Karpas-422 (cell line): ENCODE data around the gene SPNS3. TPM values are rescaled to one million over a fixed set of nuclear protein-coding genes. Genes with fewer than 3 reads are reported as not detected.

Experiments
- DNase-seq: peaks from one replicate; pipeline ENCODE4 v3.0.0-alpha.2; 2015
- H2AFZ ChIP-seq: fragments of 200-600 bp; sonication (generic); 2 replicates; pipeline ENCODE4 v1.6.1; 2014; ENCODE audit warnings: antibody characterized with exemption, low read length, mixed read lengths
- H3K27ac ChIP-seq: fragments of 200-600 bp; sonication (generic); 2 replicates; pipeline ENCODE4 v1.5.1; 2014; ENCODE audit warnings: mild to moderate bottlenecking, low read length, moderate library complexity
- H3K27me3 ChIP-seq: fragments of 200-600 bp; sonication (generic); 2 replicates; pipeline ENCODE4 v1.6.1; 2014; ENCODE audit warnings: low read length, mixed read lengths
- H3K36me3 ChIP-seq: fragments of 200-600 bp; sonication (generic); 2 replicates; pipeline ENCODE4 v1.6.1; 2014; ENCODE audit warnings: low read length, mixed read lengths; ENCODE audit not compliant: insufficient read depth
- H3K4me1 ChIP-seq: fragments of 200-600 bp; sonication (generic); 2 replicates; pipeline ENCODE4 v1.6.1; 2014; ENCODE audit warnings: mild to moderate bottlenecking, low read length, mixed read lengths
- H3K4me2 ChIP-seq: fragments of 200-600 bp; sonication (generic); 2 replicates; pipeline ENCODE4 v1.6.1; 2014; ENCODE audit warnings: low read length, low read depth, mild to moderate bottlenecking; ENCODE audit not compliant: poor library complexity, severe bottlenecking
- H3K4me3 ChIP-seq: fragments of 200-600 bp; sonication (generic); 2 replicates; pipeline ENCODE4 v1.5.1; 2014; ENCODE audit warnings: mild to moderate bottlenecking, antibody characterized with exemption, low read length, mixed read lengths
- H3K79me2 ChIP-seq: fragments of 200-600 bp; sonication (generic); 2 replicates; pipeline ENCODE4 v1.6.1; 2014; ENCODE audit warnings: mild to moderate bottlenecking, low read length, mixed read lengths
- H3K9ac ChIP-seq: fragments of 200-600 bp; sonication (generic); 2 replicates; pipeline ENCODE4 v1.6.0; 2014; ENCODE audit warnings: low read length
- H3K9me2 ChIP-seq: fragments of 200-600 bp; sonication (generic), shearing (Covaris generic); replicated peaks from 2 replicates; pipeline ENCODE4 v1.6.0; 2014; ENCODE audit warnings: mild to moderate bottlenecking, low read length, moderate library complexity; ENCODE audit not compliant: insufficient read depth
- H3K9me3 ChIP-seq: fragments of 300-700, 200-600 bp; sonication (generic); 2 replicates; pipeline ENCODE4 v1.6.1; 2014; ENCODE audit warnings: low read length, mixed read lengths
- H4K20me1 ChIP-seq: fragments of 200-600 bp; sonication (generic); 2 replicates; pipeline ENCODE4 v1.6.1; 2014; ENCODE audit warnings: mild to moderate bottlenecking, antibody characterized with exemption, low read length, low read depth; ENCODE audit not compliant: insufficient read depth
- total RNA-seq: library from RNA; depleted of rRNA; stranded (reverse); fragments of >200 nt; shearing (Covaris generic); gene quantifications from 2 replicates; pipeline ENCODE4 v1.2.3, GENCODE V29; 2014; ENCODE audit warnings: low replicate concordance

Gene SPNS3
- total RNA-seq, 1 experiment from 2014 or later: 4.1 TPM

DNA sequence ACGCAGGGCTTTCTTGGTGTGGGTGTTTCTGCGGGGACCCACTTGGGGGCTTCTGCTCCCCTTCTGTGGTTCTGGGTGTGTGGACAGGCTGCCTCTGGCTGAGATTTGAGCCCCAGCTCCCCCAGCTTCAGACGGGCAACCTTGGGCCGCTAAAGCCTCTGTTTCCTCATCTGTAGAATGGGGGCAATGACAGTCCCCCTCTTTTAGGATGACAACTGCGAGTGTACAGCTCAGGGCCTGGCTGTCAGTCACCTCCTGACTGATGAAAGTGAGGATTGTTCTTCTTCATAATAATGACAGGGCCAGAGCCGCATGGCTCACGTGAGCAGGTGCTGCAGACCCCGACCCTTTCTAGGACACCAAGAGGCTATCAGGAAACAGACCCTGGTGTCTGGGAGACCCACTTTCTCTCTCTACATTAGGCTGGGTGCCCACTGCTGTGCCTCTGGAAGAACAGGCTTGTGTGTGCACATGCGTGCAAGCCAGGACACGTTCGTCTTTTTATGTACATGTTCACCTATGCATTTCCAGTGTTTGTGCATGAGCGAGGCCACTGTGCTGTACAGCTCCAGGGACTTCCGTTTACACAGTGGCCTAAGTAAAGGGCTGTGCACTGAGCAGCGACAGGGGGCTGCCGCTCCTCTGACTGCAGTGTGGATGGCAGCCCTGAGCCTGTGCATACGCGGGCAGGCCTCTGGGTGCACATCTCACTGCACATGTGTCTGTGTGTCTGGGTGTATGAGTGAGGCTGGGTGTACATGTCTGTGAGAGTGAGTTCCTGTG, 4.6 kb downstream of the SPNS3 start:
- no peaks in the 10 kb centered on the region for H3K36me3 ChIP-seq
- no peaks in the 10 kb centered on the region for H3K27me3 ChIP-seq
- H3K9me2 ChIP-seq: no peaks in the 10 kb centered on the region
- H3K9me3 ChIP-seq: no peaks in the 10 kb centered on the region
- no peak overlapping the region for H3K4me3 ChIP-seq
- peaks cover 6% of the 10 kb centered on the region; the same call in 1 of the 2 replicates for H3K4me1 ChIP-seq
- H2AFZ ChIP-seq: no peak overlapping the region
- H3K27ac ChIP-seq: no peak overlapping the region
- H4K20me1 ChIP-seq: no peaks in the 10 kb centered on the region
- no peaks in the 10 kb centered on the region for H3K79me2 ChIP-seq
- DNase-seq: no peak
- no peak overlapping the region for H3K4me2 ChIP-seq
- no peak overlapping the region for H3K9ac ChIP-seq

DNA sequence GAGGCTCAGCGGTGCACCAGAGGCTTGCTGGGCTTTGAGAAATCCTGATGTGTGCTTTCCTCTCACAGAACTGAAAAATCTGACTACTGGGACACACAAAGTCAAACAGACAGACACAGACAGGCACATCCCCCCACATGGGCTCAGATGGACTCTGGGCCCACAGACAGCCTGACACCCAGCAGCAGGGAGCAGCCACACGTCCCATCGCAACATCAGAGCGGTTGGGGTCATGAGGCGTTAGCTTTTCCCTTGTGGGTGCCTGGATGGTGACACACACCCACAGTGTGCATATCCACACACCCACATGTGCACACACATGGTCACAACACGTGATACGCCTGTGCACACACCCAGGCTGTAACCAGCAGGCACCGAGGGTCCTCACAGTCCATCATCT, 6.3 kb downstream of the SPNS3 start:
- Histone ChIP-seq H3K4me2 (no peak overlapping the region), H3K36me3 (no peaks in the 10 kb centered on the region), H3K27me3 (no peaks in the 10 kb centered on the region), H3K4me1 (no peaks in the 10 kb centered on the region), H3K9ac (no peak overlapping the region), H4K20me1 (no peaks in the 10 kb centered on the region), H3K4me3 (no peak overlapping the region), H3K9me3 (no peaks in the 10 kb centered on the region), H2AFZ (no peak overlapping the region), H3K79me2 (no peaks in the 10 kb centered on the region), H3K9me2 (no peaks in the 10 kb centered on the region), H3K27ac (no peak overlapping the region)
- no peak for DNase-seq

DNA sequence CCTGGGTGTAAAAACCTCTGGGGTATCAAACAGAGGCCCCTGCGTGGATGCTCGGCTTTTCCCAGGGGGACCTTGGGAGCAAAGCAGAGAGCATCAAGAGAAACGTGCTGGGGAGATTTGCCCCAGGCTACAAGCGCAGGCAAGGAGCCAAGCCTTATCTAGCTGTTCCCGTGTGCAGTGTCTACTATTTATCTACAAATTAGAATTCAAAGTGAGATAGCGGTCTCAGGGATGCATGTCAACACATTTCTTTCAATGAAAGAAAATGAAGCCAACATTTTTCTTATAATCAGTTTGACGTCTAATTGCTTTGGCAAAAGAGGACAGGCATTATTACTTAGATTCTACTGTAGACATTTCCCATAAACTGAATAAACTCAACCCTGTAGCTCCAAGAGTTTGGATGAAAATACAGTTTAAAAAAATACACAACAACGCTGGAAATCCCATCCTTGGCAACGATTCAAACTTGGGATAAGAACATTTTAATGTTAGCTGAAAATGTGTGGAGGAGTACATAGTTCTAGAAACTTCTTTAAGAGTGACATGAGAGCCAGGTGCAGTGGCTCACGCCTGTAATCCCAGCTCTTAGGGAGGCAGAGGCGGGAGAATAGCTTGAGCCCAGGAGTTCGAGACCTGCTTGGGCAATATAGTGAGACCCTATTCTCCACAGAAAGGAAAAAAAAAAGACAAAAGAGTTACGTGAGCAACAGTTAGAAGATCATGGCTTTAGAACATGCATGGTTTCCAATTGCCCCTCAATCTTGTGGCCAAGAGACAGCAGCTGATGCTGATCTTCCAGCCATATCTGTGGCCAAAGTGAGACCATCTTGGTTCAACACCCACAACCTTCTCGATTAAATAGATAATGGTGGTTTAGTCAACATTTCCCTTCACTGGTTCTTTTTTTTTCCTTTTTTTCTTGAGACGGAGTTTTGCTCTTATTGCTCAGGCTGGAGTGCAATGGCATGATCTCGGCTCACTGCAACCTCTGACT, 7.2 kb downstream of the SPNS3 start:
- H3K4me2 ChIP-seq: no peak overlapping the region
- no peaks in the 10 kb centered on the region for H3K9me3 ChIP-seq
- no peak overlapping the region for H2AFZ ChIP-seq
- H3K79me2 ChIP-seq: no peaks in the 10 kb centered on the region
- H3K27ac ChIP-seq: no peak overlapping the region
- no peaks in the 10 kb centered on the region for H3K36me3 ChIP-seq
- no peaks in the 10 kb centered on the region for H3K9me2 ChIP-seq
- no peaks in the 10 kb centered on the region for H4K20me1 ChIP-seq
- no peak overlapping the region for H3K9ac ChIP-seq
- H3K27me3 ChIP-seq: no peaks in the 10 kb centered on the region
- DNase-seq: no peak
- H3K4me3 ChIP-seq: no peak overlapping the region
- no peaks in the 10 kb centered on the region for H3K4me1 ChIP-seq

DNA sequence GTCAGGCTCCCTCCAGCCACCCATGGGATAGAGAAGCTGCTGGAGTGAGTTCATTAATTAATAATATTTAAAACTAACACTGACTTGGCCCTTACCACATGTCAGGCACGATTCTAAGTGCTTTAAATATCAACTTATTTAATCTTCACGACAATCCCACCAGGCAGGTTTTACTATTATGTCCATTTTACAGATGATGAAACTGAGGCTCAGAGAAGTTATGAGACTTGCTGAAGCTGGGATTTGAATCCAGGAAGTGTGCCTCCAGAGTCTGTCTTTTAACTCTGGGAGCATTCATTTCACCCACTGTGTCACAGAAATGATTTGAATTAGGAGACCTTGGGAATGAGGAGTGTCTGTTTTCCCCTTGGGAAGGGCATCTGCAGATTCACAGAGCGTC, 8.8 kb downstream of the SPNS3 start:
- Histone ChIP-seq H4K20me1 (no peaks in the 10 kb centered on the region), H3K27me3 (no peaks in the 10 kb centered on the region), H3K9ac (no peak overlapping the region), H3K4me1 (no peaks in the 10 kb centered on the region), H2AFZ (no peak overlapping the region), H3K4me3 (no peak overlapping the region), H3K9me3 (no peaks in the 10 kb centered on the region), H3K27ac (no peak overlapping the region), H3K9me2 (no peaks in the 10 kb centered on the region), H3K36me3 (no peaks in the 10 kb centered on the region), H3K4me2 (no peak overlapping the region), H3K79me2 (no peaks in the 10 kb centered on the region)
- no peak for DNase-seq

DNA sequence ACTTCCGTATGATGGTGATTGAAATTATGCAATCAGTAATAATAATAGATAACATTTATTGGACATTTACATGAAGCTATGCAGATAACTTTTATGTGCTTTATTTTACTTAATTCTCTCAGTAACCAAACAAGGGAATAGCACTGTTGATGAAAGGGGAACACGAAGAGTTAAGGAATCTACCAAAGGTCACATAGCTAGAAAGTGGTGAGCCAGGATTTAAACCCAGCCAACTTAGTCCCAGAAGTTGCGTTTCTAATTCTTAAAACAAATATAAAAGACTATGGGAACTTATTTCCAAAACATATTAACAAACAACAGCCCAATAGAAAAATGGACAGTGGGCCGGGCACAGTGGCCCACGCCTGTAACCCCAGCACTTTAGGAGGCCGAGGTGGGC, 9.7 kb downstream of the SPNS3 start:
- no peak overlapping the region for H3K27ac ChIP-seq
- no peaks in the 10 kb centered on the region for H3K27me3 ChIP-seq
- no peak overlapping the region for H2AFZ ChIP-seq
- H3K36me3 ChIP-seq: no peaks in the 10 kb centered on the region
- H3K9ac ChIP-seq: no peak overlapping the region
- H3K79me2 ChIP-seq: no peaks in the 10 kb centered on the region
- no peaks in the 10 kb centered on the region for H3K9me2 ChIP-seq
- DNase-seq: no peak
- no peaks in the 10 kb centered on the region for H3K9me3 ChIP-seq
- no peak overlapping the region for H3K4me3 ChIP-seq
- no peaks in the 10 kb centered on the region for H3K4me1 ChIP-seq
- no peaks in the 10 kb centered on the region for H4K20me1 ChIP-seq
- no peak overlapping the region for H3K4me2 ChIP-seq

DNA sequence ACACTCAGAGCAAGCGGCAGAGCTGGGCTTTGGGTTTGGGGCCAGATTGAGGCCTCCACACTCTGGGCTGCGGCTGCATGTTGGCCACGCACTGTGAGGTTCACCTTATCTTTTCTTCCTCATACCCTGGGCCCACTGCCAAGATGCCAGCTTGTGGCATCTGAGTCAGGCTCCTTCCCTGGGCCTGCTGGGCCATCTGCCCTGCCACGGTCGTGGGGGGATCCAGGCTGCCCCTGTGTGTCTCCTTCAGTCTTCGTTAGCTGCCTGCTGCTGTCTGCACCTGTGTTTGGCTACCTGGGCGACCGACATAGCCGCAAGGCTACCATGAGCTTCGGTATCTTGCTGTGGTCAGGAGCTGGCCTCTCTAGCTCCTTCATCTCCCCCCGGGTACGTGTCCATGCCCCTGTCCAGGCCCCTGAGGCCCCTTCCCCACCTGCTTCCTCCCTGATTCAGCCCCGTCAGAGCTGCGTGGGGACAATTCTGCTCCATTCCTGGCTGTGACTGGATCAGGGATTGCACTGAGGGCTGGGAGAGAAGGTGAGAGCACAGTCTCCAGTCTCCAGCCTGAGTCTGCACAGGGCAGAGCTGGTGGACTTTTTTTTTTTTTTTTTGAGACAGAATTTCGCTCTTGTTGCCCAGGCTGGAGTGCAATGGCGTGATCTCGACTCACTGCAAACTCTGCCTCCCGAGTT, 11.2 kb downstream of the SPNS3 start:
- Histone ChIP-seq H3K27me3 (no peaks in the 10 kb centered on the region), H4K20me1 (no peaks in the 10 kb centered on the region; the same call in 1 of the 2 replicates), H3K79me2 (no peaks in the 10 kb centered on the region), H3K9ac (no peak overlapping the region), H3K9me2 (no peaks in the 10 kb centered on the region), H3K4me3 (no peak overlapping the region), H2AFZ (no peak overlapping the region), H3K36me3 (no peaks in the 10 kb centered on the region), H3K27ac (no peak overlapping the region), H3K9me3 (no peaks in the 10 kb centered on the region), H3K4me2 (no peak overlapping the region), H3K4me1 (no peaks in the 10 kb centered on the region)
- no peak for DNase-seq

DNA sequence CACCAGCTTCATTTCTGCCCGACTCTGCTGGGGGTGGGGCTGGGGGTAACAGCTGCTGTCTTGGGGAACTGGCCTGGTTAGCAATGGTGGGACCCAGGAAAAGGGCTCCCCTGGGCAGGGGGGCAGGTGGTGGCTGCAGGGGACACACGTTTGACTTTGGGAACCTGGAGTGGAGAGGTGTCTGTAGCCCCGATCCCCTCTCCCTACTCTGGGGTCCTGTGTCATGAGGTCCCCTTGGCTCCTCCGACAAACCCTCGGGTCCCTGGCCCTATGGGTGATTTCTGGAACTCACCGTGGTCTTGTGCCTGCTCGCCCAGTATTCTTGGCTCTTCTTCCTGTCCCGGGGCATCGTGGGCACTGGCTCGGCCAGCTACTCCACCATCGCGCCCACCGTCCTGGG, 12.0 kb downstream of the SPNS3 start:
- Histone ChIP-seq H3K4me3 (no peak overlapping the region), H3K27me3 (no peaks in the 10 kb centered on the region), H3K79me2 (no peaks in the 10 kb centered on the region), H3K27ac (no peak overlapping the region), H3K36me3 (no peaks in the 10 kb centered on the region), H3K4me2 (no peak overlapping the region), H3K9ac (no peak overlapping the region), H4K20me1 (no peaks in the 10 kb centered on the region; the same call in 1 of the 2 replicates), H2AFZ (no peak overlapping the region), H3K9me3 (no peaks in the 10 kb centered on the region), H3K4me1 (no peaks in the 10 kb centered on the region), H3K9me2 (no peaks in the 10 kb centered on the region)
- DNase-seq: no peak
